GM18520 (cell line): ENCODE results near the gene WDR41.

Experiments
- ATAC-seq: cut with Tn5 transposase; IDR thresholded peaks from one replicate; pipeline ENCODE4 v1.9.1; 2021; ENCODE audit not compliant: unreplicated experiment

WDR41 gene

GRCh38 chr5:77448831-77449230 is 43.3 kb downstream of the WDR41 start:
- no peak for ATAC-seq

DNA sequence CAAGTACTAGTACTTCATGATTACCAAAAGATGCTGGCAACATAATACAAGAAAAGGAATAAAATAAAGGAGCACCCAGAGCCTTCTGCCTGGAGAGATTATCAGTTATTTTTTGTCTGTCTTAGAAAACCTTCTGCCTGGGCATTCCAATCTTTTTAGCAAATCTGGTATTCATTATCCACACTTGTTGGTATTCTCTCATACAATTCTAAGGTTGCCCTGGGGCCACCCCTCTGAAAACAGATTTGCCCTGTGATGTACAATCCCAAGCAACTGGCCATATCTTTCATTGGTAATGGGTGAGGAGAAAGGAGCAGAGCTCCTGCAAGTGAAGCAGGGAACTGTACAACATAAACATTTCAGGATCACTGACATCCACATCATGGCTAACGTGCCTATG is 47.8 kb downstream of the WDR41 start:
- ATAC-seq, result no peak

DNA sequence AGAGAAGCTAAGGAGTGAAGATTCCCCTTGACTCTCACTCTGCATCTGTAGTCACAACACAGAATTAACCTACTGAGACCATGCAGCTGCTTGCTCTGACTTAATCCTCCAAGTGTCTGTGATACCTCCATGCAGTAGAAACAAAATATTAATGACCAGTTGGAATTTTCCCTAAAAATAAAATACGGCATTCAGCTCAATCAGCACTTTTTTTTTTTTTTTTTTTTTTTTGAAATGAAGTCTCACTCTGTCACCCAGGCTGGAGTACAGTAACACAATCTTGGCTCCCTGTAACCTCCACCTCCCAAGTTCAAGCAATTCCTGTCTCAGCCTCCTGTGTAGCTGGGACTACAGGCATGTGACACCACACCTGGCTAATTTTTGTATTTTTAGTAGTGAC is 48.4 kb downstream of the WDR41 start:
- ATAC-seq, result no peak

DNA sequence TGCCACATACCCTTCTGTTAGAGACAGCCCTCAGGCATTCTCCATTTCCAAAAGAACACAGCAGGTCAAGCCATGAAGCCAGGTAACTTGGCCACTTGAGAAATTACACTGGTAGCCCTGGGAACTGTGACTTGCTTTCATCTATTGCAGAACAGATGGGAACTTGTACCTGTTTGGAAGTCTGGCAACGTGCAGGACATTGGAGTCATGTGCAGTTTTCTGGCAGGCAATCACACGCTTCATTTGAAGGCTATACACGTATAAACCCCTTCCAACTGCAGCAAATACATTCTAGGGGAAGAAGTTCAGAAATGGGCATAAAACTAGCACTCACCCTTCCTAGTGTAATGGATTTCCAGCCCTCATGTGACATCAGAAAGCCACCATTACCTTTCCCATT is 54.0 kb downstream of the WDR41 start:
- no peak for ATAC-seq

GRCh38 chr5:77437194-77437593 is 54.9 kb downstream of the WDR41 start:
- no peak for ATAC-seq

DNA sequence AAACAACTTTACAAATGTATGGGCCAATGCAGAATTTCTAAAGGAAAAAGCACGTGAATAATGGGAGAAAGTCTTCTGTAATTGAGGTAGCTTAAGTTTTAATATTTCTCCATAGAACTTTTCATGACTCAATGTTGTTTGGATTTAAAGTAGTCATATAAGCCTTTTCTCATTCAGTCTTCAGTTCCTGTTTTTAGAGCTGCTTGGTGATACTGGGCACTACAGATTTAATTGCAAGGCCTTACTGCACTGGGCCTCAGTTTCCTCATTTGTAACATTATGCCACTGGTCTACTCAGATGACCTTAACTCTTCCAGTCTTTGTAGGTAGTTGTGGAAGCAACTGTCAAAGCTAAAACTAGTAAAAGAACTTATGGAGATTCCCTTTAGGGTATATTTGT is 60.4 kb downstream of the WDR41 start:
- ATAC-seq, result no peak

DNA sequence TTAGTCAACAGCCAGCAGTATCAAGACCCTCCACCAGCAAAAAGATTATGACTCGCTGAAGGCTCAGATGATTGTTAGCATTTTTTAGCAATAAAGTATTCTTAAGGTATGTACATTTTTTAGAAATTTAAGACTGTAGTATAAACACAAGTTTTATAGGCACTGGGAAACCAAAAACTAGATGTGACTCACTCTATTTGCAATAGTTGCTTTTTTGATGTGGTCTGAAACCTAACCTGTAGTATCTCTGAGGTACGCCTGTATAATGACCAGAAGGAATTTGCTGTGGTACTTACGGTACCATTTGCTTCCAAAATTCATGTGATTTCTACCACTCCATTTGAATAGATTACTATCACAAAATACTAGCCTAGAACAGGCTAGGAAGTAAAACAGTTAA is 60.8 kb downstream of the WDR41 start:
- no peak for ATAC-seq

- no peak for ATAC-seq
Measured at GRCh38 chr5:77430726-77431125, 61.4 kb downstream of the WDR41 start.

DNA sequence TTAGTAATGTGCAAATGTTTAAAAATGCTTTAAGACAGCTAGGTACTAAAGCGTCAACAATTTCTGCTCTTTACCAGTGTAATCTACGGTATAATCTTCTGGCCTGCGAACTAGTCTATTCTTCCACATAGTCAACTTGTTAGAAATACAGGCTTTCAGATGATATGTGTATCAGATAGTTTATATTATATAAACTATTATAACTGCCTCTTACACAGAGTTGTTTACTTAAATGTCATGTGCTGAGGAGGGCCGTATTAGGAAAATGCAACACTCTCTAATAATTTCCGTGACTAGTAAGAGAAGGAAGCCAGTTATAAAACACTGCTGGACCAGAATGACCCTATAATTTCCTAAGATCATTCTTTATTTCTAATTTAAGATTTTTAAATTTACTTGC is 63.6 kb downstream of the WDR41 start:
- ATAC-seq, result no peak

DNA sequence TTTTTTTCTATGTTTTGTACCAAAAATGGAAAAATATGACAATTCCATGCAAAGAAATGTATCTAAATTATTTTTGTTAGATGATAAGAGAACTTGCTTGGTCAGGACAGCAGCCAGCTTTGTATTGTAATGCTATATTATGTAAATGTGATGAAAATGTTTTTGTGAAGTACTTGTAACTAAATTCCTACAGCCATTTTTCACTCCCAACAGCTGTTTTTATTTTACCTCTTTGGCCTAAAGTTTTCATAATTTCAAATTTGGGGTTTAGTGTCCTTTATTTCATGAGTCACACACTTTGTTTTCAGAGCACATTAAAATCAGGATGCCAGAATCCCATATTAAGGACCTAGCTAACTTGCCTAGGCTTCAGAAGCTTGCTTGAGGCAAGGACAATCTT is 64.1 kb downstream of the WDR41 start:
- no peak for ATAC-seq

GRCh38 chr5:77426670-77427069 is 65.4 kb downstream of the WDR41 start:
- no peak for ATAC-seq

DNA sequence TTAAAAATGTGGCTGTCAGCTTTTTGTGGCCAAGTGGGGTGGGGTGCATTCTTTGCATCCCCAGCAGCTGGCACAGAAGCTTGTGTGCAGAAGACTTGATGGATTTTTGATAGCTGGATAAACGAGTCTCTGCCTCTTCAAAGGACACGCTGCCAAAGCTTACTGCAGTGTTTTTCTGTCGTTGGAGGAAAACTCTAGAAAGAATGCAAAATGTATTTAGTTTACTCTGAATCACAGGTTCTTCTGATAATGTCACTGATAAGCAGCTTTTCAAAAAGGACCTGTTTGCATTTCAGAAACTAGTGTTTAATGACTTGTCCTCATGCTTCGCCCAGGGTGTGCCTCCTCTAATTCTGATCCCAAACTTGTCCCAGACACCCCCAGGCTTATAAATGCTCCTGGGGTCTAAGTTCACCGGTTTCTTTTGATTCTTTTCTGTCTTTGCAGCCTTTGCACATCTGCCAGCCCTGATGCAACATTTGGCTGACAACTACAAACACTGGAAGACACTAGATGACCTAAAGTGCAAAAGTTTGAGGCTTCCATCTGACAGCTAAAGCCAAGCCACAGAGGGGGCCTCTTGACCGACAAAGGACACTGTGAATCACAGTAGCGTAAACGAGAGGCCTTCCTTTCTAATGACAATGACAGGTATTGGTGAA is 66.0 kb downstream of the WDR41 start:
- ATAC-seq, result no peak

DNA sequence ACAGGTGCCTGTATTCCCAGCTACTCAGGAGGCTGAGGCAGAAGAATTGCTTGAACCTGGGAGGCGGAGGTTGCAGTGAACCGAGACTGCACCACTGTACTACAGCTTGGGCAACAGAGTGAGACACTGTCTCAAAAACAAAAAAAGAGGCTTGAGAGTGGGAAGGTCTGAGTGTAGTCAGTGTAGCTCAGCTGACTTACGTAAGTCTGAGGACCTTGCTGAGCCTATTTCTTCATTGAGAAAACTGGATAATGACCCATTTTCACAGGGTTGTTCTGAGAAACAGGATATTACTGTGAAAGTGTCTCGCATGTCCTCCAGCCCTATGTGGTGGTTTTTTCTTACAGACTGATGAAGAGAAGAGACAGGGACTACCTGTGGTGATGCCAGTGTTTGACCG is 66.7 kb downstream of the WDR41 start:
- ATAC-seq, result no peak

DNA sequence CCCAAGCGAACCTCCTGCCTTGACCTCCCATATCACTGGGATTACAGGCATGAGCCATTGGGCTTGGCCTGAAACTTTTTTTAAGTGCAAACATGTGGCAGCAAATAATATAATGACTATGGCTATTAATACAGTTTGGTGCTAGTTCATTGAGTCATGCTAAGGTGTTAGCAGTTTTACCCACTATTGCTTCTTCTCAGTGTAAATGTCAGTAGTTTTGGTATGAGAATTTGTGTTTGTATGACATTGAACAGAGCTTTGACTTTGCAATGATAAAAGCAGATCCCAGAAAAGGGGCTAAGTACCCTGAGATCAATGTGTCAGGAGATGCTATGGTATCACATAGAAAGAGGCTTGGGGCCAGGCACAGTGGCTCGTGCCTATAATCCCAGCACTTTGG is 67.2 kb downstream of the WDR41 start:
- no peak for ATAC-seq

GRCh38 chr5:77423022-77423750 is 68.9 kb downstream of the WDR41 start:
- no peak for ATAC-seq

GRCh38 chr5:77420940-77421339 is 71.2 kb downstream of the WDR41 start:
- no peak for ATAC-seq

GRCh38 chr5:77419644-77420582 is 72.2 kb downstream of the WDR41 start:
- ATAC-seq, result no peak

GRCh38 chr5:77418601-77419581 is 73.2 kb downstream of the WDR41 start:
- ATAC-seq, result no peak

- no peak for ATAC-seq
Measured at GRCh38 chr5:77418162-77418561, 74.0 kb downstream of the WDR41 start.

DNA sequence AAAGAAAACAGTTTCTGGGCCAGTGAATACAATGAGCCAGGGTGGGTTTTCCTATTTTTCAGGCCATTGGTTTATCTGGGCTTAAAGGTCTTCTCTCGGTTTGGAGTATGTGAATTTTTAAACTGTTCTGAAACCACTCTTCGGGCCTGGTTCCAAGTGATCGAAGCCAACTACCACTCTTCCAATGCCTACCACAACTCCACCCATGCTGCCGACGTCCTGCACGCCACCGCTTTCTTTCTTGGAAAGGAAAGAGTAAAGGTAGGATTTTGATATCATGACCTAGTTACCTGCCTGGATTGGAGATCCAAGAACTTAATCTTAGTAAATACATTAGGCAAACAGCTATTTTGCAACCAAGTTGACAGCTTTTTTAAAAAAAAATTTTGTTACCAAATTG is 79.1 kb downstream of the WDR41 start:
- no peak for ATAC-seq
